ENCODE data around the gene KRTAP5-1.

The KRTAP5-1 gene

DNA sequence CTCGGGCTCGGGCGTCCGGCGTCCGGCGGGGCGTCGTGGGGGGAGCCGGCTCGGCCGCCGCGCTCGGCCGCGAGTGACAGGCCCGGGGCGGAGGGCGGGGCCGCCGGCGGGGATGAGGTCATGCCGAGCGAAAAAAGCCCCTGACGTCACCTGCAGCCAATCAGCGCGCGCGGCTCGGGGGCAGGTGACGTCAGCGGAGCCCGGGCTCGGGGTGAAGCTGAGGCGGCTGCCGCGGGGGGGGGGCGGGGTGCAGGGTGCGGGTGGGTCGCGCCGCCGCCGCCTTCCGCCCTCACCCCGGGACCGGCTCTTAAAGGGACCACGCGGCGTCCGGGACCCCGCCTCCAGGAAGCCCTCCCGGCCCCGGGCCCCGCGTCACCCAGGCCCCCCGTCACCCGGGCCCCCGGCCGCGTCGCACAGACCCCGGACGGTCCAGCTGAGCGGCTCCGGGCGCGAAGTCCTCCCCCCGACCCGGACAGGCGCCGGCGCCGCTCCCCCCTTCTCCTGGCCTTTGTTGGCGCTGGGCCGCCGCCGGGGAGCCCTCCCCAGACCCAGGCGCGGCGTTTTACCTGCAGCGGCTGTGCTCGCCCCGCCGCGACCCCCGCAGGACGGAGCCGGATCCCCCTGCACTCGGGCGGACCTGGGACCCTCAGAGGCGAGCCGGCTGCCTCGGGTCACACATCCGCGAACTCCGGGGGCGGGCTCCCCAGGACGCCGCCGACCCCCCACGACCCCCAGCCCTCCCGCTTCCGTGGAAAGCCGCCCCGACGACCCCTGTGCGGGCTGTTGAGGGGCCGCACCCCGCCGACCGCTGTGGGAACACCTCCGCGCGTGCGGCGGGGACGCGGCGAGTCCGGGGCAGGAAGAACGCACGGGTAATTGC is 12.6 kb downstream of the KRTAP5-1 start, which contains the start of gene DUSP8:
DUSP8 (minus strand) TSS at position 75 of the 880 bp plus-strand sequence. CDS start 6,445 bp downstream, outside the sequence.
- DNase-seq (ENCODE audit: low read depth): peak; percentile 81

DNA sequence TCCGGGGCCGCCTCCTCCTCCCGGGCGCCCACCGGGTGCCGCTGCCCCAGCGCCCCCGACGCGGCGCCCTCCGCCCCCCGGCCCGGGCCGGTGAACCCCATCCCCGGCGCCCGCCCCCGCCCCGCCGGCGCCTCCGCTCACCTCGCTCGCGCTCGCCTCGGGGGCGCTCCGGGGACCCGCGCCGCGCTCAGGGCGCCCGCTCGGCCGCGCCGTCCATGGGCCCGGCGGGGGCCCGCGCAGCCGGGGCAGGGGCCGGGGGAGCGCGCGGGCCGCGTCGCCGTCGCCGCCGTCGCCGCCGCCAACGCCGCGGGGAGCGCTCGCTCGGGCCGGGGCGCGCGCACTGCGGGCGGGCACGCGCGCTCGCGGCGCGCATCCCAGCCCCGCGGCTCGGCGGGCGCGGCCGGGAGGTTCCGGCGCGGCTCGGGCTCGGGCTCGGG is 13.3 kb downstream of the KRTAP5-1 start:
- DNase-seq (ENCODE audit: low read depth): no peak

DNA sequence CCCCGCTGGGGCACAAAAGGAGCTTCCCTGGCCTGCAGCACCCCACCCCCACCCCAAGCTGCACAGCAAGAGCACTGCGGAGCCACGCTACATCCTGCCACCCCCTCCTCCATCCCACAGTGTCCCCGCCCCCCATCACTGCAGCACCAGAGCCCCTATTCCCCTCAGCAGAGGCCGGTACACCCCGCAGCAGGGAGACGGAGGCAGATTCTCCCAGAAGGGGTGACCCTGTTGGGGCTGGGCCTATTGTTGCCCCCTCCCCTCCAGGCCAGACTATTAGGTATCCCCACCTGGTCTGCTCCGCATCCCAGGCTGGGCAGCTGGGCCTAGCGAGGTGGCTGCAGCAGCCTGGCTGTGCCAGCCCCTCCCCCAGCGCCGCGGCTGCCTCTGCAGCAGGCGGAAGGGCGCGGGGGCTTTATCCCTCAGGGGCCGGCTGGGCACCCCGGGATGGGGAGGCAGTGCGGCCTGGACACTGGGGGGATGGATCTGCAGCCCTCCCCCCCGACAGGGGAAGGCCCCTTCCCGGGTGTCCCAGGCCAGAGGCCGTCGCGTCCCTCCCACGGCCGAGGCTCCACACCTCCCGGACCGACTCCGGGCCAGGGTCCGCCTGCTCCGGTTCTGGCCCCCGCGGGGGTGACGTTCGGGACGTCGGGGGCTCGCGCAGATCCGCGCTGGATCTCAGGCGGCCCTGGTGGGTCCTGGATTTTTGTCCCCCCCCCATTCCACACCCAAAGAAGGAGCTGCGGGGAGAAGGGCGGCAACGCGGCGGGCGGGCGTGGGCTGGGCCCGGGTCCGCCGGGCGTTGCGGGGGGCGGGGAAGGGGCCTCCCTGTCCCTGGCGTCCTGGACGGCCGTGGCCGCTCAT is 14.0 kb downstream of the KRTAP5-1 start:
- DNase-seq (ENCODE audit: low read depth): no peak

DNA sequence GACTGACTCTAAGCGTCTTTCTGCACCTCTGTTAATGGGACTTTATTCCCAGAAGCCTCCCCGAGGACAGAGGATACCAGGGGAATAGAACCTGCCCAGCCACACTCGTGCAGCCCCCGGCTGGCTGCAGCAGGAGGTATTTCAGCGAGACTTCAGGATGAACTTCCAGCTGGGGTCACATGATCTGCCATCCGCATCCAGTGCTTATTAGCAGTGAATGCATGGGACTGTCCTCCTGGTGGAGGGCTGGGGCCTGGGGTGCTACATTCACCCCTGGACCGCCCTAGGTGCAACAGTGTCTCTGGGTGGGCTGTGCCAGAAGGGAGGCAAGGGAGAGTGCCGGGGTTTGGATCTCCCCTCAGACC is 14.6 kb downstream of the KRTAP5-1 start:
- DNase-seq (ENCODE audit: low read depth): no peak

DNA sequence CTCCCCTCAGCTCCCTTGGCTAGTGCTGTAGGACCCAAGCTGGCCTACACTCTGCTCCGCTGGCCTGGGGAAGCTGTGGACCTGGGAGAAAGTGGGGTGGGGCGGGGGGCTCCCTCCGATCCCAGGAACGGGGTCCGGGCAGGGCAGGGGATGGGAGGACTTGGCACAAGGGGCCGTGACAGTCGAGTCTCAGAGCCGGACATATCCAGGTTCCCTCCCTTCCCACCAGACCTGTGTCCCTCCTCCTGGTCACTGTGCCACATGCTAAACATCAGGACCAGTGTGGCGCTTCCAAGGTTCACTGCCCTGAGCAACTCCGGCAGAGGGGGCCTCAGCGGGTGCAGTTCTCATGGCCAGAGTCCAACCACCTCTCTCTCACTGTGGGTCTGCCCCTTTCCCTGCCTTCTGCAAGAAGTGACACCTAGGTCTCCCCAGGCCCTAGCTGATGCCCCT is 15.1 kb downstream of the KRTAP5-1 start:
- no peak for DNase-seq (ENCODE audit: low read depth)

DNA sequence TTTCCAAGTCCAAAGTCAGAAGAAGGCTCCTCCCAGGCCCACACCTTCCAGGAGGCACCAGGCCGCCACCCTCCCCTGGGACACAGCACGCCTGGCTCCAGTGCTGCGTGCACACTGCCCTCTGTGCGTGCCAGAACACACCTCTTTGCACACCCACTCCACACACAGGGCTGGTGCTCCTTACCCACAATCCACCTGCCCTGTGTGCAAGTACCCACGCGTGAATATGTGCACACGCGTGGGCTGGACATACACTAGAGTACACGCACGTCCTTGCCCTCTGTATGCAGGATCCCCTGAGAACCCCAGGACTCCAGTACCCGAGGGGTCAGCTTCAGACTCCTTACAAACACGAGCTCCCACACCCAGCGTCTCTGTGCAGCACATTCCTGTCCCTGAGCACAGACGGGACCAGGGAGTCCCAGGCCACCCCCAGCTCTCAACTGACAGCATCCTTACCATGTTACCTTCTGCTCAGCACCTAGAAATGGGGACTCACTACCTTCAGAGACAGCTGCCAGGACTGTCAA is 15.8 kb downstream of the KRTAP5-1 start:
- DNase-seq (ENCODE audit: low read depth): no peak

DNA sequence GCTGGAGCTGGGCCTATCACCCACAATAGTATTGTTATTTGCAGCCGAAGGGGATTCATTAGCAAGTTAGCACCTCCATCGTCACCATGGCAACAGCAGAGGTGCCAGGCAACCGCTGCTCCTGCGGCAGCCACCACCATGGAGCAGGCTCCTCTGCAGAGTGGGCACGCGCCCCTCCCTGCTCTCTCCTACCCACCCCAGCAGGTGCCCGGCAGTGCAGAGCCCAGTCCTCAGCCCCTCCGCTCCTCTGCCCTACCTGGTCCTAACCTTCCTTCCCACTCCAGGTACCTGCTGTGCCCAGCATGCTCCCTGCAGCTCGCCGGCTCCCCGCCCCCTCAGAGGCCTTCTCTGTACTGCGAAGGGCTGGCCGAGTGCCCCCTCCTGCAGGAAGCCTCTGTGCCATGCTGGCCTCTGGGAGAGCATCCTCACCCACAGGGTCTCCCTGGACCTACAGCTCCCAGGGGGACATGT is 16.6 kb downstream of the KRTAP5-1 start:
- no peak for DNase-seq (ENCODE audit: low read depth)

DNA sequence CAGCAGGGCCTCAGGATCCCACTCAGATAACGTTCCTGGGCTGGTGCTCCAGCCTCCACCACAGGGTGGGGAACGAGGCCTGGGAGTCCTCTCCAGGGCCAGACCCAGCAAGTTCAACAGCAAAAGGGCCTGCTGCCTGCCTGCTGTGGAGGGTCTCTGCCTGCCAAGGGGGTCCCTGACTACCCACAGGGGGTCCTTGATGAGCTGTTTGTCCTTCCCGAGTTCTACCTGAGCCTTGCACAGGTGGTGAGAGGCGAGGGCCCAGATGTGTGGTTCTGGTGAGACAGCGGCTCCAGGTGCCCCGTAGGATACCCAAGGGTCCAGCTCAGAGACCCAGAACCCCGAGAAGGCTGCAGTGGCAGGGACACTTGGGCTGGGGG is 17.4 kb downstream of the KRTAP5-1 start:
- no peak for DNase-seq (ENCODE audit: low read depth)

DNA sequence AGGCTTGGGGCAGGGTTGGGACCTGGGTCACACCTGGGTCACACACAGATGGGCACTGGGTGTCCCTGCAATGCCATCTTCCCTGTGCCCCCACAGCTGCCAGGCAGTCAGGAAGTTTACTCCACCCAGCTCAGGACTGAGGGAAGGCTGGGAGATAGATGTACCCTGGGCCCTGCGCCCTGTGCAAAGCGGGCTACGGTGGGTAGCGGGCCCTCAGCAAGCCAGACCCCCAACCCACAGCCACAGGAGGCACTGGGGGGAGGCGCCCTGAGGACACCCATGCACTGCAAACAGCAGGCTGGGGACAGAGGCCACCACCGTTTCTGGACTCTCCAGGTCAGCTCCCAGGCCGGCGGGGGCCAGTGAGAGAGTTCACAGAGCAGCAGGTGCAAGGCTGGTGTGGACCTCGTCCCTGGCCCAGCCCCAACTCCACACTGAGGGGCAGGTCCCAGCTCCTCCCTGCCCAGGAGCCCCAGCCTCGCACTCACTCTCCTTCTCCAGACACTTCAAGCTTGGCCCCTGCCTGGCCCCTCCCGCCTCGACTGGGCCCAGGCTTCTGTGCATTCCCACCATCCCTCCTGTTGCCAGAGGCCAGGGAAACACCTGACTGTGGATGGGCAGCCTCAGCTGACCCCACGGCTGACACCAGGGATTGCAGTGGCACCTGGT is 17.9 kb downstream of the KRTAP5-1 start:
- no peak for DNase-seq (ENCODE audit: low read depth)

DNA sequence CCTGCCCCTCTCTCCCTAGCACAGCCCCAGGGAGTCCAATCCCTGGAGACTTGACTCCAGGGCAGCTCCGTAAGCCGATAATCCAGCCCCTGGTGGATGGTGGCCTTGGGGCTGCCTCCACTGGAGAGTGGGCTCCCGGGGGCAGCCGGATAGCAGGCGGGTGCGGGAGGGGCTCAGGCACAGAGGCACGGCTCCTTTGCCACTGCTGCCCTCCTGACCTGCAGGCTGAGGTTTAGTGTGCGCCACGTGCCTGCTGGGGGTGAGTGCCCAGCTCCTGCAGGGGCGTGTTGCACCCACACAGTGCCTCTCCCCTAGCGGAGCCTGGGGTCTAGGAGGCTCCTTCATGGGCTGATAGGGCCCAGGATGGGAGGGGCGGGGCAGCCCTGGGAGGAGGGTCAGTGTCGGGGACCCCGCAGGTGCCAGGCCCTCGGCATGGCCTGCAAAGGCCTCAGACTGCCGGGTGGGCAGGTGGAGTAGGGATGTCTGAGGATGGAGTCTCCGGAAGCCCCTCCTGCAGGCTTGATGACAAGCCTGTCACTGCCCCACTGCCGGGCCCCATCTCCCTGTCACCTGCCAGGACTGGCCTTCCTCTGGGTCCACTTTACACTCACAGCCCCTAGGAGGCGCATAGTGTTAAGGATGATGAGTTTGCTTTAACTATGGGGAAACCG is 18.6 kb downstream of the KRTAP5-1 start:
- DNase-seq (ENCODE audit: low read depth): no peak

DNA sequence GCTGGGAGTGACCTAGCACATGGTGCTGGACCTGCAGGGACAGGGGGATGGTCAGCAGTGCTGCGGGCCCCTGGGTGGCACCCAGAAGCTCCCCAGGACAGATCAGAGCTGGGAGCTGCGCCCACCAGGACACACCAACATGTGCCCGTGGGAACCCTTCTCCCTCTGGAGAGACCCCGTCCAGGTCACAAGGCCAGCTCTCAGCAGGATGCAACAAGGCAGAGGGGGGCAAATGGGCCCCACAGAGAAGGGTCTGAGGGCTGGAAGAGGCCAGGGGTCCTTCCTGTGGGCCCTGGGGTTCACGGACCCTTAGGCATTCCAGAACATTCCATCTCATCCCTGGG is 19.2 kb downstream of the KRTAP5-1 start:
- DNase-seq (ENCODE audit: low read depth): no peak

DNA sequence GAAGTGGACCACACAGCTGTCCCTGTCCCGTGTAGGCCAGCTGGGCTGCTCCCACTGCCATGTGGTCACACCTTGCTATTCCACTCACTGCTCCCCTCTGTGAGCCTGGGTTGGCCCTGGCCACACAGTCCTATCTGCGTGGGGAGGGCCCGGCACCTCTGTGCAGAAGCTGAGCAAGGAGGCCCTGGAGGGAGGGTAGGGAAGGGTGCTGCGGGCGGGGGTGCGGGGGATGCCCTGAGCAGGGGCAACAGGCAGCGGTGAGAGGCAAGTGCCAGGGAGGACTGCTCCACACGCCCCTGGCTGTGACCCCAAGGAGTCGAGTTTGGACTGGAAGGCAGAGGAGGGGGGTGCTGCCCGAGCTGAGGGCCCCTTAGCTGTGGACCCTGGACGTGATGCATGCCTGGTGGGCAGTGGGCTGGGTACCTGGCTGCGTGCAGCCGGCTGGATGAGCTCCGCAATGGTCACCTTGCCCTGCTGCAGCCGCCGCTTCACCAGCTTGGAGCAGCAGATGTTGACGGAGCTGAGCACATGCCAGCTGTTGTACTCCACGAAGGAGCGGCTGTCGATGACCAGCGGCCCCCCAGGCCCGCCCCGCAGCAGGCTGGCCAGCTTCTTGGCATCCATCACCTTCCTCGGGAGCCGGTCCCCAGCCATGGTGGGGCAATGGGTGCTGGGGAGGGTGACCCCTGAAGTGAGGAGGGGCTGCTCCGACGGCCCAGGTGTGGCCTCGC is 19.7 kb downstream of the KRTAP5-1 start:
- DNase-seq (ENCODE audit: low read depth): no peak

DNA sequence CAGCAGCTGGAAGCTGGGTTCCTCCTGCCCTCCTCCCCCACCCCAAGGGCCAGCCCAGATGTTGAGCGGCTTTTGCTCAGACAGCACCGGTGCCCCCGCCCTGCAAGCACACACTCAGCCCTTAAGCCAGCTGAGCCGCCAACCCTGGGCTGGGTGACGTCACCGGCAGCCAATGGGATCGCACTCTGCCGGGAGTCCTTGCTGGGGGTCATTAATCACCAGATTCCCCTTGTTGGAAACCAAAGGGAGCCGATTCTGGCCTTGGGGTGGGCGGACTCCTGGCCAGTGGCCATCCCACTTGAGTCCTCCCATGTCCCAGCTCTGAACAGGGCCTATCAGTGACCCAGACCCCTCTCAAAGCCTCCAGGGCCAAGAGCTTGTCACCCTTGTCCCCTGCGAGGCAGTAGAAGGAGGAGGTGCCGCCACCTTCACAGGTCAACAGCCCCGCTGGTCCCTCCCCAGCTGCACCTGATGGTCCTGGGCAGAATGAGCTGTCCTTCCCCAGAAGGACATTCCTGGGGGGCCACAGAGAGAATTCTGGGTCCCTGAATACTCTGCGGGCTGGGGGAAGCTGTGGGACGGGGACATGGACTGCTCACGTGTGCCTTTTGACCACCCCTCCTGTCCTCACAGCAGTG is 20.4 kb downstream of the KRTAP5-1 start:
- no peak for DNase-seq (ENCODE audit: low read depth)

DNA sequence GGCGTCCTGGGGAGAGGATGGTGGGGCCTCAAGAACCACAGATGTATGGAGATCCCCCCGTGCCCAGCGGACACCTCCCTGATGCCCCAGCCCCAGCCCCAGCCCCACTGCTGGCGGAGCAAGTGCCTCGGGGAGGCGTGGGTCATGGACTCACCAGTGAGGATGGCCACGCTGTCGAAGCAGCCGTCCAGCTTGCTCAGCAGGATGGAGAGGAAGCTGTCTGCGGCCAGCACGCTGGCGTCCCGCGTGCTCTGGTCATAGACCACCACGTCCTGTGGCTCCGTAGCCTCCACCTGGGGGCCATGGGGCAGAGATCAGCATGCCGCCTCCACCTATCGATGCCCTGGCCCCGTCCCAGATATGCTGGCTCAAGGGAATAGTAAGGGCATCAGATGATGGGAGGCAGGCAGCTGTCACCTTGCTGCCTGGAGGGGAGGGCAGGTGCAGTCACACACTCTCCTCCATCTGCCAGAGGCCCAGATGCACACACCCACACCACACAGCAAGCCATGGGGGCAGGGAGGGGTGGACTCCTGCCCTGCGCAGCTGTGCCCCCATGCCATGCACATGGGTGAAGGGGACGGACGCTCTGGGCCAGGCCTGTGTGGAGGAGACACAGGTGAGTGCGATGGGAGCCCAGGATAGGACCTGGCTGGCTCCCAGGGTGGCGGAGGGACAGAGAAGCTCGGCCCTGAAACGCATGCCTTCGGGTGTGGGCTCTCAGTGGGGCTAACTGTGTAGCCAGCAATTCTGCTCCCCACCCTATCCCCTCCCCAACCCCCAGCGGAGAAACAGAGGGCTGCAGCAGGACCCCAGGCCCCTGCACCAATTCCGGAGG is 21.2 kb downstream of the KRTAP5-1 start:
- no peak for DNase-seq (ENCODE audit: low read depth)

DNA sequence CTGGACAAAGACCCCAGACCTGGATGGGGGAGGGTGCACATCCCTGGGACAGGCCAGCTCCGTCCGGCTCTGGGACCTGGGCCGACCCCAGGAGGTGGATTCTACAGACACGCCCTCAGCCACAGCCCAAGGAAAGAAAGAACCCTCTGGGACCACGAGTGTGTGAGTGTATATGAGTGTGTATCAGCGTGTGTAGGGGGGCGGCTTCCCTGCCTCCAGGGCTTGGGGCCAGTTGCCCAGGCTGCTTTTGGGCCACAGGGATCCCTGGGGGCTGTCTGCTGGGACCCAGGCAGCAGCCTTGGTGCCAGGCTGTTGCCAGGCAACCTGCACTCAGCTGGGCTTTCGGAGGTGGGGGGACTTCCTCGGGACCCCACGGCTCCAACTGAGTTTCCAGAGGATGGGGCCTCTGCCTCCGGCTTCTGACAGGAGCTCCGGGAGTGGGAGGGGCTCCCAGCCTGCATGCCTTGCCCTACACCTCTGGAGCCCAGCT is 21.9 kb downstream of the KRTAP5-1 start:
- DNase-seq (ENCODE audit: low read depth): no peak

DNA sequence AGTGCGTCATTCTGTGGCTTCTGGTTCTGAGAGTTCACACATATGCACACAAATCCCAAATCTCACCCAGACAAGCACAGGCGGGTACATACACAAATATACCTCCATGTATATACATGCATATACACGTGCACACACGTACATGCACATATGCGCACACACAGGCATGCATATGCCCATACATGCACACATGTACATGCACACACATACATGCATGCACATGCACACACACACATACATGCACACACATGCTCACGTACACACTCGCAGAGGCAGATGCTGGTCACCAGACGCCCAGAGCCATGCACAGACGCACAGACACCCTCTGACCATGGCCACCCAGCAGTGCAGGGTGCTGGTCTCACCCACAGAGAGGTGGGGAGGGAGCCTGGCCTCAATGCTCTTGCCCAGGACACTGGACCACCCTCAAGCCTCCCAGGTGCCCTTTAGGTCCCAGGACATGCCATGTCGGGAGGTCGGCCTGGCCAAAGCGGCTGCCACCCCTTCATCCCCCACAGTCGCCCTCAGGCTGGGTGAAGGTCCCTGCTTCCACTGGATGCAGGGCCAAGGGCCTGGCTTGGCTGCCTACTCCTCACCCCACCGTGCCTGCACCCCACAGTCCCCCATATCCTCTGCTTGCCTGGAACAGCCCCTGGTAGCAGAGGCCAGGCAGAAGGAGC is 22.5 kb downstream of the KRTAP5-1 start:
- no peak for DNase-seq (ENCODE audit: low read depth)

DNA sequence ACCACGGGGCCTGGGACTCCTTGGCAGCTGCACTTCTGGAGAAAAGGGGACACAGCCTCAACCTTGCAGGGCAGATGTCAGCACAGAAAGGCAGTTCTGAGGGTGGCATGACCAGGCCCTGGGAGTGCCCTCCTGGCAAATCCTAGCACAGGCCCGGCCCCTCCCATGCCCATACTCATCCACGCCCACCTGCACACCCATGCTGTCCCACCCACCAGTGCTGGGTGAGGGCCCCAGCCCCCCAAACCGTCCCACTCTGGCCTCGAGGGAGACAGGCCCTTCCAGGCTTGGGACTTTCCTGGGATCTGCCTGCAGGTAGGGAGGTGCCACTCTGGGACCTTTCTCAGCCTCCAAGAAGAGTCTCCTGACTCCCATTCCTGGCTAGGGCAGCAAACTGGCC is 23.1 kb downstream of the KRTAP5-1 start:
- DNase-seq (ENCODE audit: low read depth): no peak

DNA sequence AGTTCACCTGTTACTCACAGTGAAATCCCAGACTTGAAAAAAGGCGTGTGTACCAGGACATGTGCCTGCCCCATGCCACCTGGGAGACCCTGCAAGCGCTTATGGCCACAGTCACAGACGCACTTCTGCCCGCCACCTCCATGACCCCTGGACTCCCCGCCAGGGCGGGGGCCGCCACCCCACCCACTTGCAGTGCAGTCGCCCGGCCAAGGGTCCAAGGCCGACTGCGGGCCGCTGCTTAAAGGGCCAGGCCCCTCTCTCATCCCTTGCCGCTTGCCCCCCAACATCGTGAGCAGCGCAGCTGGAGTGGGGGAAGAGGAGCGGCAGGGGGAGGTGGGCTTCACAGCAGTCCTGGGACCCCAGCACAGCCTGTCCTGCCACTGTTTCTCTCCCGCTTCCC is 23.8 kb downstream of the KRTAP5-1 start:
- DNase-seq (ENCODE audit: low read depth): no peak

Measured in stimulated activated CD8-positive, alpha-beta memory T cell treated with anti-CD3 and anti-CD28 coated beads, Interleukin-15, amount 100 ng/mL, for 24 hours (primary cell).